ENCODE data around the gene PRMT3.

PRMT3 gene

GRCh38 chr11:20530942-20531703, 143.6 kb downstream of the PRMT3 start:
- no peak overlapping the region for H3K27ac ChIP-seq
- TF ChIP-seq CTCF (conservative IDR thresholded peaks at IDR 0.05), result no peak

- no peak overlapping the region for H3K27ac ChIP-seq
- no peak for TF ChIP-seq CTCF (conservative IDR thresholded peaks at IDR 0.05)
Observed at GRCh38 chr11:20535271-20535881, 147.9 kb downstream of the PRMT3 start.

GRCh38 chr11:20536365-20536764, 148.8 kb downstream of the PRMT3 start:
- no peak for TF ChIP-seq CTCF (conservative IDR thresholded peaks at IDR 0.05)
- no peak overlapping the region for H3K27ac ChIP-seq

GRCh38 chr11:20536784-20537183, 149.3 kb downstream of the PRMT3 start:
- no peak for TF ChIP-seq CTCF (conservative IDR thresholded peaks at IDR 0.05)
- H3K27ac ChIP-seq, result no peak overlapping the region

- TF ChIP-seq CTCF (conservative IDR thresholded peaks at IDR 0.05), result no peak
- no peak overlapping the region for H3K27ac ChIP-seq
Observed at GRCh38 chr11:20541503-20541902, 154.0 kb downstream of the PRMT3 start.

- no peak for TF ChIP-seq CTCF (conservative IDR thresholded peaks at IDR 0.05)
- no peak overlapping the region for H3K27ac ChIP-seq
Observed at GRCh38 chr11:20544603-20545237, 157.2 kb downstream of the PRMT3 start.

GRCh38 chr11:20547411-20547810, 159.9 kb downstream of the PRMT3 start:
- no peak for TF ChIP-seq CTCF (conservative IDR thresholded peaks at IDR 0.05)
- H3K27ac ChIP-seq, result no peak overlapping the region

Measured in VCaP (cell line).